H9 (cell line): ENCODE measurements around the gene TMEM82. TPM values are rescaled to one million over a fixed set of nuclear protein-coding genes. Genes with fewer than 3 reads are reported as not detected.

ENCODE experiments used
- DNase-seq: peaks from one replicate; pipeline ENCODE4 v3.0.0-alpha.2; 2017
- H2AFZ ChIP-seq: one replicate; pipeline ENCODE4 v1.6.1; 2013; ENCODE audit warnings: mild to moderate bottlenecking, low read length, control low read depth, moderate library complexity
- H2AK5ac ChIP-seq: 2 replicates; pipeline ENCODE4 v1.6.1; 2013; ENCODE audit warnings: low read length, control low read depth, mixed read lengths; ENCODE audit not compliant: insufficient read length
- H2BK120ac ChIP-seq: one replicate; pipeline ENCODE4 v1.6.1; 2013; ENCODE audit warnings: low read depth, mild to moderate bottlenecking, low read length, control low read depth, inconsistent platforms; ENCODE audit not compliant: poor library complexity, severe bottlenecking
- H2BK12ac ChIP-seq: 2 replicates; pipeline ENCODE4 v1.6.1; 2013; ENCODE audit warnings: low read length, control low read depth, mixed read lengths, low read depth; ENCODE audit not compliant: insufficient read length
- H2BK15ac ChIP-seq: 2 replicates; pipeline ENCODE4 v1.6.1; 2013; ENCODE audit warnings: low read depth, low read length, control low read depth
- H2BK20ac ChIP-seq: one replicate; pipeline ENCODE4 v1.6.1; 2013; ENCODE audit warnings: low read depth, mild to moderate bottlenecking, low read length, control low read depth, inconsistent platforms; ENCODE audit not compliant: poor library complexity, severe bottlenecking
- H2BK5ac ChIP-seq: 2 replicates; pipeline ENCODE4 v1.6.1; 2013; ENCODE audit warnings: low read length, control low read depth, mixed read lengths; ENCODE audit not compliant: insufficient read length
- H3K14ac ChIP-seq: 2 replicates; pipeline ENCODE4 v1.6.1; 2013; ENCODE audit warnings: low read length, control low read depth; ENCODE audit not compliant: insufficient read depth
- H3K18ac ChIP-seq: 2 replicates; pipeline ENCODE4 v1.6.1; 2013; ENCODE audit warnings: low read depth, mild to moderate bottlenecking, mixed read lengths, low read length, control low read depth; ENCODE audit not compliant: insufficient read length
- H3K23ac ChIP-seq: 2 replicates; pipeline ENCODE4 v1.6.1; 2013; ENCODE audit warnings: low read length, control low read depth, mixed read lengths, low read depth; ENCODE audit not compliant: insufficient read length
- H3K23me2 ChIP-seq: 2 replicates; pipeline ENCODE4 v1.6.1; 2013; ENCODE audit warnings: low read depth, mild to moderate bottlenecking, mixed read lengths, low read length, control low read depth; ENCODE audit not compliant: insufficient read length, poor library complexity, severe bottlenecking
- H3K27ac ChIP-seq: 2 replicates; pipeline ENCODE4 v1.5.1; 2013; ENCODE audit warnings: low read length, control low read depth, mixed read lengths, low read depth; ENCODE audit not compliant: insufficient read length
- H3K27me3 ChIP-seq: 2 replicates; pipeline ENCODE4 v1.6.1; 2013; ENCODE audit warnings: low read length, control low read depth, inconsistent platforms; ENCODE audit not compliant: insufficient read depth
- H3K4ac ChIP-seq: 2 replicates; pipeline ENCODE4 v1.6.1; 2013; ENCODE audit warnings: low read depth, mild to moderate bottlenecking, control low read depth, inconsistent platforms, low read length, moderate library complexity
- H3K4me1 ChIP-seq: 2 replicates; pipeline ENCODE4 v1.6.1; 2013; ENCODE audit warnings: low read length, control low read depth, inconsistent platforms; ENCODE audit not compliant: insufficient read depth
- H3K4me2 ChIP-seq: 2 replicates; pipeline ENCODE4 v1.6.1; 2013; ENCODE audit warnings: low read length, control low read depth, mixed read lengths; ENCODE audit not compliant: insufficient read length, insufficient read depth
- H3K56ac ChIP-seq: 2 replicates; pipeline ENCODE4 v1.6.1; 2013; ENCODE audit warnings: low read depth, mild to moderate bottlenecking, mixed read lengths, low read length, control low read depth; ENCODE audit not compliant: insufficient read length
- H3K79me1 ChIP-seq: 2 replicates; pipeline ENCODE4 v1.6.1; 2013; ENCODE audit warnings: low read depth, mild to moderate bottlenecking, moderate library complexity, low read length, control low read depth, inconsistent platforms; ENCODE audit not compliant: insufficient read depth, poor library complexity, severe bottlenecking
- H3K79me2 ChIP-seq: 2 replicates; pipeline ENCODE4 v1.6.1; 2013; ENCODE audit warnings: low read length, control low read depth, inconsistent platforms; ENCODE audit not compliant: insufficient read depth
- H3K9ac ChIP-seq: 2 replicates; pipeline ENCODE4 v1.6.1; 2013; ENCODE audit warnings: low read length, control low read depth, mixed read lengths; ENCODE audit not compliant: insufficient read length; ENCODE audit errors: extremely low read depth
- H3K9me3 ChIP-seq: one replicate; pipeline ENCODE4 v1.6.1; 2013; ENCODE audit warnings: low read depth, low read length, inconsistent platforms; ENCODE audit not compliant: control insufficient read depth
- H3T11ph ChIP-seq: one replicate; pipeline ENCODE4 v1.6.1; 2013; ENCODE audit warnings: mild to moderate bottlenecking, low read length, control low read depth, inconsistent platforms
- H4K20me1 ChIP-seq: one replicate; pipeline ENCODE4 v1.6.1; 2013; ENCODE audit not compliant: control insufficient read depth, insufficient read length, insufficient read depth
- H4K5ac ChIP-seq: 2 replicates; pipeline ENCODE4 v1.6.1; 2013; ENCODE audit warnings: low read depth, mild to moderate bottlenecking, mixed read lengths, low read length, control low read depth; ENCODE audit not compliant: insufficient read length
- H4K8ac ChIP-seq: replicated peaks from 2 replicates; pipeline ENCODE4 v1.6.1; 2013; ENCODE audit warnings: low read length, control low read depth, mixed read lengths, low read depth; ENCODE audit not compliant: insufficient read length
- H4K91ac ChIP-seq: 2 replicates; pipeline ENCODE4 v1.6.1; 2013; ENCODE audit warnings: low read depth, mild to moderate bottlenecking, moderate library complexity, mixed read lengths, low read length, control low read depth; ENCODE audit not compliant: insufficient read length
- H3K27ac Mint-ChIP-seq, 3 experiments: 2 replicates in 2 of 3; 3 replicates in 1 of 3; pipeline ENCODE4 v1.8.0; 2020 to 2021; ENCODE audit warnings: mixed read lengths in 3 of 3, mild to moderate bottlenecking in 1 of 3, moderate library complexity in 1 of 3
- H3K27me3 Mint-ChIP-seq: 2 replicates; pipeline ENCODE4 v1.8.0; 2021; ENCODE audit warnings: low read depth, mild to moderate bottlenecking, moderate library complexity, mixed read lengths
- H3K36me3 Mint-ChIP-seq, 3 experiments: 2 replicates in 2 of 3; 3 replicates in 1 of 3; pipeline ENCODE4 v1.8.0; 2020 to 2021; ENCODE audit warnings: low read depth in 3 of 3, mixed read lengths in 3 of 3; ENCODE audit not compliant: insufficient read depth in 1 of 3
- H3K4me1 Mint-ChIP-seq, 2 experiments: 2 replicates each; pipeline ENCODE4 v1.8.0; 2020; ENCODE audit warnings: mixed read lengths in 2 of 2
- H3K4me3 Mint-ChIP-seq, 2 experiments: 2 replicates in 1 of 2; 3 replicates in 1 of 2; pipeline ENCODE4 v1.8.0; 2020 to 2021; ENCODE audit warnings: mild to moderate bottlenecking in 2 of 2, mixed read lengths in 2 of 2, moderate library complexity in 1 of 2
- H3K9me3 Mint-ChIP-seq, 2 experiments: 2 replicates in 1 of 2; 3 replicates in 1 of 2; pipeline ENCODE4 v1.8.0; 2020; ENCODE audit warnings: mild to moderate bottlenecking in 2 of 2, mixed read lengths in 2 of 2, moderate library complexity in 1 of 2
- CTCF ChIP-seq: fragments of 200-600 bp; sonication (generic); conservative IDR thresholded peaks from 3 replicates; pipeline ENCODE4 v1.8.0; 2021; ENCODE audit warnings: antibody characterized with exemption, mild to moderate bottlenecking
- WGBS: extraction: QIAGEN DNeasy Blood & Tissue Kit; methylation state at CpG from one replicate; pipeline ENCODE4 v1.1.7; 2013; ENCODE audit warnings: missing lambda C conversion rate, low lambda C conversion rate, mixed read lengths; ENCODE audit not compliant: insufficient read length; ENCODE audit errors: extremely low coverage; 5-methylcytosine and 5-hydroxymethylcytosine counted together
- total RNA-seq: library from RNA; stranded (reverse); gene quantifications from 2 replicates; pipeline ENCODE4 v1.2.1, GENCODE V29; 2021

The TMEM82 gene
- total RNA-seq, 1 experiment from 2014 or later: 1.4 TPM

GRCh38 chr1:15771836-15772515 lies 29.7 kb downstream of the TMEM82 start:
- Histone ChIP-seq H4K8ac (no peak overlapping the region), H4K5ac (no peak overlapping the region), H2BK5ac (no peak overlapping the region), H2AFZ (no peak overlapping the region), H3K79me1 (no peaks in the 10 kb centered on the region), H3K9me3 (no peaks in the 10 kb centered on the region), H3K79me2 (no peaks in the 10 kb centered on the region), H4K91ac (no peak overlapping the region), H3K4me2 (no peak overlapping the region), H3K56ac (no peak overlapping the region), H3K27me3 (no peaks in the 10 kb centered on the region), H3K18ac (no peak overlapping the region), H2BK15ac (no peak overlapping the region), H3K23ac (no peak overlapping the region), H2BK12ac (no peak overlapping the region), H2AK5ac (no peak overlapping the region), H3K4ac (no peak overlapping the region), H2BK120ac (no peak overlapping the region), H3K4me1 (no peaks in the 10 kb centered on the region), H3K14ac (no peak overlapping the region), H4K20me1 (no peaks in the 10 kb centered on the region), H3K23me2 (no peaks in the 10 kb centered on the region), H2BK20ac (no peak overlapping the region), H3T11ph (no peak overlapping the region), H3K27ac (no peak overlapping the region), H3K9ac (no peak overlapping the region)
- Mint-ChIP-seq H3K27ac (peak overlapping the region in 2 of 3 experiments; percentile 32 to 57; a peak in 2 of 7 replicates), H3K4me1 (no peaks in the 10 kb centered on the region), H3K9me3 (no peaks in the 10 kb centered on the region), H3K27me3 (no peaks in the 10 kb centered on the region), H3K36me3 (peaks cover 44 to 84% (median 61%) of the 10 kb centered on the region in 3 experiments), H3K4me3 (no peak overlapping the region)
- DNase-seq: no peak
- no CpG with 5 or more reads among the region's 6 CpGs for WGBS
- TF ChIP-seq CTCF: no peak
